Activated T-helper 9 cell treated with anti-CD3 and anti-CD28 coated beads, Interleukin-2, amount 50 U/mL, for 16 hours (primary cell): Measurements from ENCODE around the gene MPHOSPH9.

Experiments
- DNase-seq: peaks from one replicate; pipeline ENCODE4 v3.0.0-alpha.2; 2020; ENCODE audit warnings: low read depth

The MPHOSPH9 gene

GRCh38 chr12:123232807-123233504 lies at the start of gene MPHOSPH9, which contains the start of gene MTRFR:
Gene MPHOSPH9, minus strand, starts transcription at chr12:123233141. Its CDS starts 2,777 bp downstream, at chr12:123230364.
Gene MTRFR, plus strand, starts transcription at chr12:123233436. Its CDS starts 20,239 bp downstream, at chr12:123253675.
- DNase-seq: peak; percentile 96

- no peak for DNase-seq
These were observed 49.2 kb upstream of the MPHOSPH9 start for GRCh38 chr12:123282111-123282510.

- DNase-seq: no peak
These were observed 48.0 kb upstream of the MPHOSPH9 start for GRCh38 chr12:123280971-123281370.

GRCh38 chr12:123278101-123278627 lies 45.2 kb upstream of the MPHOSPH9 start:
- no peak for DNase-seq

- DNase-seq: no peak
These were observed 40.2 kb upstream of the MPHOSPH9 start for GRCh38 chr12:123273166-123273565.

- DNase-seq: peak; percentile 64
These were observed 38.2 kb upstream of the MPHOSPH9 start for GRCh38 chr12:123271001-123271668.

- no peak for DNase-seq
These were observed 37.5 kb upstream of the MPHOSPH9 start for GRCh38 chr12:123270214-123271000.

- DNase-seq: no peak
These were observed 36.9 kb upstream of the MPHOSPH9 start for GRCh38 chr12:123269896-123270213.

- no peak for DNase-seq
These were observed 36.5 kb upstream of the MPHOSPH9 start for GRCh38 chr12:123269395-123269892.

GRCh38 chr12:123268850-123269249 lies 35.9 kb upstream of the MPHOSPH9 start:
- DNase-seq: no peak

- DNase-seq: no peak
These were observed 35.3 kb upstream of the MPHOSPH9 start for GRCh38 chr12:123267991-123268843.

GRCh38 chr12:123267335-123267920 lies 34.5 kb upstream of the MPHOSPH9 start:
- no peak for DNase-seq

GRCh38 chr12:123266679-123267277 lies 33.8 kb upstream of the MPHOSPH9 start:
- no peak for DNase-seq

GRCh38 chr12:123265851-123266678 lies 33.1 kb upstream of the MPHOSPH9 start:
- no peak for DNase-seq

- no peak for DNase-seq
These were observed 31.7 kb upstream of the MPHOSPH9 start for GRCh38 chr12:123264642-123265041.

GRCh38 chr12:123263196-123263817 lies 30.4 kb upstream of the MPHOSPH9 start:
- no peak for DNase-seq

- DNase-seq: no peak
These were observed 28.3 kb upstream of the MPHOSPH9 start for GRCh38 chr12:123261196-123261595.

- no peak for DNase-seq
These were observed 27.1 kb upstream of the MPHOSPH9 start for GRCh38 chr12:123260081-123260480.

GRCh38 chr12:123258593-123258992 lies 25.7 kb upstream of the MPHOSPH9 start:
- DNase-seq: no peak
